Right lobe of liver (tissue), 4 donors: ENCODE measurements around the gene F10.

Experiments
- CTCF ChIP-seq, 4 donors: fragments of 200-600 bp in 3 of 4; fragments of 450-650 bp in 1 of 4; IDR thresholded peaks; one replicate each; pipeline versions ENCODE4 v1.5.1 to v1.8.0; 2016 to 2022; ENCODE audit warnings: antibody characterized with exemption in 4 of 4, mild to moderate bottlenecking in 2 of 4
- POLR2A ChIP-seq: fragments of 450-650 bp; IDR thresholded peaks from one replicate; pipeline ENCODE4 v1.6.1; 2017; ENCODE audit warnings: antibody characterized with exemption, mild to moderate bottlenecking
- donor health status: DM: no; HTN: no; CAD: no.
- donor health status: DM: no; HTN: no; CAD: no.
- donor health status: DM: no; HTN: yes; CAD: no.

- TF ChIP-seq CTCF (IDR thresholded peaks at IDR 0.05) (no peak), POLR2A (no peak)
Measured at GRCh38 chr13:113162783-113163685, 40.4 kb downstream of the F10 start.
